HepG2 (cell line): ENCODE results near the gene EPHB3. TPM values are rescaled to one million over a fixed set of nuclear protein-coding genes. Genes with fewer than 3 reads are reported as not detected.

ENCODE experiments used
- ATAC-seq: fragments of 200-7000 bp; cut with Tn5 transposase; 3 replicates; pipeline ENCODE4 v1.9.1; 2020; ENCODE audit warnings: mild to moderate bottlenecking, moderate library complexity
- BruUV-seq: library from RNA; stranded (reverse); fragments of 400-500 nt; replicated peaks from 2 replicates; lab custom pipeline; 2021; lab: Mats Ljungman, UMichigan
- CTCF ChIA-PET: fragments of 300-600 bp; formaldehyde crosslinking; extraction: SDS; loops from one replicate; lab custom pipeline; 2021; ENCODE audit warnings: low total read pairs, inconsistent platforms, low intra/inter-chr PET ratio; lab: Yijun Ruan, JAX
- POLR2A ChIA-PET: fragments of 350-600 bp; sonication (Branson Sonifier 250); formaldehyde crosslinking; loops from one replicate; lab custom pipeline; 2020; ENCODE audit warnings: antibody characterized with exemption, inconsistent platforms; lab: Yijun Ruan, JAX
- DNase-seq: peaks from one replicate; pipeline ENCODE4 v3.0.0-alpha.2; 2015; ENCODE audit warnings: low spot score
- FAIRE-seq: peaks from 3 replicates; lab custom pipeline; 2011; peaks lifted over from hg19 to GRCh38; lab: Jason Lieb, UNC
- H2AFZ ChIP-seq: one replicate; pipeline ENCODE4 v1.6.1; 2011; ENCODE audit warnings: low read length, inconsistent platforms
- H3K27ac ChIP-seq: fragments of 300-600 bp; 3 replicates; pipeline ENCODE4 v1.8.0; 2011; ENCODE audit warnings: mixed run types, mild to moderate bottlenecking, mixed read lengths, low read length, inconsistent platforms; ENCODE audit not compliant: insufficient read depth; ENCODE audit errors: extremely low read length
- H3K27me3 ChIP-seq, 2 experiments: fragments of 200-600 bp in 1 of 2; 2 replicates in 1 of 2; 3 replicates in 1 of 2; pipeline versions ENCODE4 v1.6.0 to v1.8.0; 2011; ENCODE audit warnings: low read length in 2 of 2, mild to moderate bottlenecking in 2 of 2, moderate library complexity in 2 of 2, inconsistent platforms in 1 of 2; ENCODE audit not compliant: insufficient read depth in 2 of 2, control insufficient read depth in 1 of 2
- H3K36me3 ChIP-seq, 2 experiments: fragments of 200-600 bp in 1 of 2; replicated peaks in 1 of 2; 2 replicates in 1 of 2; 3 replicates in 1 of 2; pipeline versions ENCODE4 v1.5.1 to v1.8.0; 2011; ENCODE audit warnings: low read length in 2 of 2, inconsistent platforms in 1 of 2; ENCODE audit not compliant: insufficient read depth in 2 of 2, control insufficient read depth in 1 of 2
- H3K4me1 ChIP-seq: 2 replicates; pipeline ENCODE4 v1.5.1; 2012; ENCODE audit warnings: low read length, inconsistent platforms; ENCODE audit not compliant: insufficient read depth
- H3K4me2 ChIP-seq: 2 replicates; pipeline ENCODE4 v1.6.0; 2011; ENCODE audit warnings: low read depth, low read length, inconsistent platforms
- H3K4me3 ChIP-seq, 3 experiments: fragments of 200-600 bp in 1 of 3; sonication (generic), shearing (Covaris generic) in 1 of 3; replicated peaks in 1 of 3; 2 replicates each; pipeline ENCODE4 v1.5.1; 2011 to 2016; ENCODE audit warnings: low read length in 3 of 3, inconsistent platforms in 2 of 3, low read depth in 2 of 3, mild to moderate bottlenecking in 2 of 3, control low read depth in 1 of 3, mixed read lengths in 1 of 3; ENCODE audit not compliant: insufficient read depth in 1 of 3
- H3K79me2 ChIP-seq: one replicate; pipeline ENCODE4 v1.6.1; 2011; ENCODE audit warnings: low read length, inconsistent platforms; ENCODE audit not compliant: insufficient read depth
- H3K9ac ChIP-seq: 2 replicates; pipeline ENCODE4 v1.6.0; 2011; ENCODE audit warnings: mild to moderate bottlenecking, low read depth, low read length, inconsistent platforms; ENCODE audit not compliant: insufficient read depth
- H3K9me3 ChIP-seq: 2 replicates; pipeline ENCODE4 v1.5.1; 2012; ENCODE audit warnings: mild to moderate bottlenecking, low read length
- H4K20me1 ChIP-seq: 2 replicates; pipeline ENCODE4 v1.6.0; 2011; ENCODE audit warnings: inconsistent platforms, mild to moderate bottlenecking, low read length, moderate library complexity; ENCODE audit not compliant: insufficient read depth
- ATRX ChIP-seq: sonication (generic); formaldehyde crosslinking; IDR thresholded peaks from 2 replicates; pipeline ENCODE4 v1.4.0; 2020; ENCODE audit warnings: missing genetic modification reagents, borderline replicate concordance
- MIXL1 ChIP-seq: IDR thresholded peaks from 2 replicates; pipeline ENCODE4 v1.6.1; 2016
- NCOA2 ChIP-seq: sonication (generic); formaldehyde crosslinking; IDR thresholded peaks from 2 replicates; pipeline ENCODE4 v1.8.0; 2022; ENCODE audit warnings: inconsistent platforms
- NFYC ChIP-seq: IDR thresholded peaks from 2 replicates; pipeline ENCODE4 v1.6.1; 2016; ENCODE audit warnings: missing genetic modification reagents, missing compliant biosample characterization
- PITX1 ChIP-seq: sonication (generic); formaldehyde crosslinking; IDR thresholded peaks from 2 replicates; pipeline ENCODE4 v1.5.1; 2020; ENCODE audit warnings: mild to moderate bottlenecking, missing genetic modification reagents
- SP5 ChIP-seq: IDR thresholded peaks from 2 replicates; pipeline ENCODE4 v1.6.1; 2016; ENCODE audit warnings: low read depth, borderline replicate concordance
- ZBTB38 ChIP-seq: sonication (generic); formaldehyde crosslinking; IDR thresholded peaks from 2 replicates; pipeline ENCODE4 v1.5.1; 2020; ENCODE audit warnings: mild to moderate bottlenecking, missing genetic modification reagents
- ZNF256 ChIP-seq: sonication (generic); formaldehyde crosslinking; conservative IDR thresholded peaks from 2 replicates; pipeline ENCODE4 v1.4.0; 2020; ENCODE audit warnings: missing genetic modification reagents
- ZNF432 ChIP-seq: sonication (generic); formaldehyde crosslinking; IDR thresholded peaks from 2 replicates; pipeline ENCODE4 v1.5.0; 2020; ENCODE audit warnings: missing genetic modification reagents, mild to moderate bottlenecking, borderline replicate concordance
- ZNF589 ChIP-seq: sonication (generic); formaldehyde crosslinking; conservative IDR thresholded peaks from 2 replicates; pipeline ENCODE4 v1.8.0; 2022; ENCODE audit warnings: mild to moderate bottlenecking, moderate library complexity, missing genetic modification reagents
- WGBS: methylation state at CpG from one replicate; pipeline ENCODE4 v1.1.6; 2017; ENCODE audit warnings: low lambda C conversion rate; 5-methylcytosine and 5-hydroxymethylcytosine counted together
- in situ Hi-C: cut with HindIII; loops from 2 replicates; pipeline ENCODE4 v1.10.0; 2017; ENCODE audit warnings: low pct_unique_long_range_greater_than_20kb; ENCODE audit not compliant: extremely low pct_ligation_motif_present
- intact Hi-C: fragments of 100-400 bp; cut with micrococcal nuclease; formaldehyde crosslinking; loops from one replicate; pipeline ENCODE4 v1.10.0; 2022; ENCODE audit not compliant: unreplicated experiment
- polyA plus RNA-seq, 8 experiments: library from polyadenylated mRNA; depleted of rRNA in 3 of 8; stranded (reverse) in 7 of 8; unstranded in 1 of 8; fragments of >200 nt; fragmentation: Illumina TruSeq in 4 of 8; extraction: Trizol in 4 of 8; gene quantifications; 2 replicates each; pipeline versions ENCODE4 v1.2.1 to v1.2.3, GENCODE V29; 2011 to 2016; ENCODE audit warnings: low read depth in 4 of 8, missing spikeins in 1 of 8, mixed read lengths in 1 of 8; ENCODE audit not compliant: insufficient read depth in 1 of 8
- total RNA-seq, 5 experiments: library from RNA; depleted of rRNA; stranded (reverse); fragments of >200 nt; fragmentation: Illumina TruSeq; extraction: Trizol; gene quantifications; 2 replicates each; pipeline ENCODE4 v1.2.3, GENCODE V29; 2016; ENCODE audit warnings: low read depth in 1 of 5
- TF ChIP-seq, protein P1 (sequence below): fragments of 450-650 bp; IDR thresholded peaks from 2 replicates; pipeline ENCODE4 v1.6.1; 2017; ENCODE audit warnings: mild to moderate bottlenecking
- TF ChIP-seq, protein P2 (sequence below): sonication (generic); formaldehyde crosslinking; IDR thresholded peaks from 2 replicates; pipeline ENCODE4 v1.5.0; 2020; ENCODE audit warnings: mild to moderate bottlenecking, missing genetic modification reagents, moderate library complexity

EPHB3 gene
- total and polyA plus RNA-seq, 2 of the 13 experiments (the other 11 are each of a cell fraction or from before 2014, with no cell fraction given): 0.01 TPM; not detected in 1

DNA sequence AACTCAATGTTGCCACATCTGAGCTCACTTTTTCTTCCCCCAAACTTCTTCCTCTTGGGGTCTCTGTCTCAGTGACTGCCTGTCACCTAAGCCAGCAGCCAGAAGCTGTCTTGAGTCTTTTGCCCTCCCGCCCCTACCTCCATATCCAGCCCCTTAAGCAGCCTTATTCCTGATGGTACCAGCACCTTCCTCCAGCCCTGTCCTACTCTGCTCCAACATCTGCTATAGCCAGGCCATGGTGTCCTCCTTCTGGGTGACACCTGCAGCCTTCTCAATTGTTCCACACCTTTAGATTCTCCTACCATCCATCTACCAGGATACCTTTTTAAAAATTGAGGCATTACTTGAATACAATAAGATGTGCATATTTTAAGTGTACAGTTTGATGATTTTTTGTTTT lies 53.8 kb downstream of the EPHB3 start:
- FAIRE-seq (no peak), ATAC-seq (no peak), DNase-seq (no peak)
- no peaks in the 10 kb centered on the region for H3K4me1 ChIP-seq
- intact Hi-C loops: no loop called here
- no peaks in the 10 kb centered on the region for H3K36me3 ChIP-seq
- no peak overlapping the region for H2AFZ ChIP-seq
- CTCF ChIA-PET: no interaction called here
- peaks cover 0 to 58% of the 10 kb centered on the region in 2 experiments; a peak in 2 of 5 replicates for H3K27me3 ChIP-seq
- no peaks in the 10 kb centered on the region for H3K79me2 ChIP-seq
- H3K9me3 ChIP-seq: no peaks in the 10 kb centered on the region
- H3K27ac ChIP-seq: no peak overlapping the region
- BruUV-seq: no TSS peak
- WGBS: 26% methylated on average over 1 of the region's 1 CpG
- POLR2A ChIA-PET: no interaction called here
- H3K9ac ChIP-seq: no peak overlapping the region
- H3K4me3 ChIP-seq: no peak overlapping the region
- H3K4me2 ChIP-seq: no peak overlapping the region
- TF ChIP-seq ZNF589 (CRISPR knock-in tag): no peak
- TF ChIP-seq ATRX: no peak
- no peak for TF ChIP-seq MIXL1 (CRISPR knock-in tag)
- TF ChIP-seq NCOA2: no peak
- TF ChIP-seq ZNF432 (CRISPR knock-in tag): no peak
- no peak for TF ChIP-seq NFYC
- no peak for TF ChIP-seq PITX1 (CRISPR knock-in tag)
- TF ChIP-seq SP5 (CRISPR knock-in tag): no peak
- TF ChIP-seq, protein P1, sequence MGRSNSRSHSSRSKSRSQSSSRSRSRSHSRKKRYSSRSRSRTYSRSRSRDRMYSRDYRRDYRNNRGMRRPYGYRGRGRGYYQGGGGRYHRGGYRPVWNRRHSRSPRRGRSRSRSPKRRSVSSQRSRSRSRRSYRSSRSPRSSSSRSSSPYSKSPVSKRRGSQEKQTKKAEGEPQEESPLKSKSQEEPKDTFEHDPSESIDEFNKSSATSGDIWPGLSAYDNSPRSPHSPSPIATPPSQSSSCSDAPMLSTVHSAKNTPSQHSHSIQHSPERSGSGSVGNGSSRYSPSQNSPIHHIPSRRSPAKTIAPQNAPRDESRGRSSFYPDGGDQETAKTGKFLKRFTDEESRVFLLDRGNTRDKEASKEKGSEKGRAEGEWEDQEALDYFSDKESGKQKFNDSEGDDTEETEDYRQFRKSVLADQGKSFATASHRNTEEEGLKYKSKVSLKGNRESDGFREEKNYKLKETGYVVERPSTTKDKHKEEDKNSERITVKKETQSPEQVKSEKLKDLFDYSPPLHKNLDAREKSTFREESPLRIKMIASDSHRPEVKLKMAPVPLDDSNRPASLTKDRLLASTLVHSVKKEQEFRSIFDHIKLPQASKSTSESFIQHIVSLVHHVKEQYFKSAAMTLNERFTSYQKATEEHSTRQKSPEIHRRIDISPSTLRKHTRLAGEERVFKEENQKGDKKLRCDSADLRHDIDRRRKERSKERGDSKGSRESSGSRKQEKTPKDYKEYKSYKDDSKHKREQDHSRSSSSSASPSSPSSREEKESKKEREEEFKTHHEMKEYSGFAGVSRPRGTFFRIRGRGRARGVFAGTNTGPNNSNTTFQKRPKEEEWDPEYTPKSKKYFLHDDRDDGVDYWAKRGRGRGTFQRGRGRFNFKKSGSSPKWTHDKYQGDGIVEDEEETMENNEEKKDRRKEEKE: no peak
- TF ChIP-seq, protein P2, sequence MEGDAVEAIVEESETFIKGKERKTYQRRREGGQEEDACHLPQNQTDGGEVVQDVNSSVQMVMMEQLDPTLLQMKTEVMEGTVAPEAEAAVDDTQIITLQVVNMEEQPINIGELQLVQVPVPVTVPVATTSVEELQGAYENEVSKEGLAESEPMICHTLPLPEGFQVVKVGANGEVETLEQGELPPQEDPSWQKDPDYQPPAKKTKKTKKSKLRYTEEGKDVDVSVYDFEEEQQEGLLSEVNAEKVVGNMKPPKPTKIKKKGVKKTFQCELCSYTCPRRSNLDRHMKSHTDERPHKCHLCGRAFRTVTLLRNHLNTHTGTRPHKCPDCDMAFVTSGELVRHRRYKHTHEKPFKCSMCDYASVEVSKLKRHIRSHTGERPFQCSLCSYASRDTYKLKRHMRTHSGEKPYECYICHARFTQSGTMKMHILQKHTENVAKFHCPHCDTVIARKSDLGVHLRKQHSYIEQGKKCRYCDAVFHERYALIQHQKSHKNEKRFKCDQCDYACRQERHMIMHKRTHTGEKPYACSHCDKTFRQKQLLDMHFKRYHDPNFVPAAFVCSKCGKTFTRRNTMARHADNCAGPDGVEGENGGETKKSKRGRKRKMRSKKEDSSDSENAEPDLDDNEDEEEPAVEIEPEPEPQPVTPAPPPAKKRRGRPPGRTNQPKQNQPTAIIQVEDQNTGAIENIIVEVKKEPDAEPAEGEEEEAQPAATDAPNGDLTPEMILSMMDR (CRISPR knock-in tag): no peak
- TF ChIP-seq ZNF256 (CRISPR knock-in tag): no peak
- no peak for TF ChIP-seq ZBTB38
- H4K20me1 ChIP-seq: no peaks in the 10 kb centered on the region
- in situ Hi-C loops: no loop called here
